Esophagus squamous epithelium (tissue), 5 donors: ENCODE measurements around the gene C19orf85. TPM values are rescaled to one million over a fixed set of nuclear protein-coding genes. Genes with fewer than 3 reads are reported as not detected.
A peak's percentile ranks its signal among the peaks of the same experiment; 100 is the strongest.

Experiments used
- DNase-seq: peaks from one replicate; lab custom pipeline; 2025; lab: John Stamatoyannopoulos, UW
- H3K27ac ChIP-seq, 4 donors: fragments of 200-600 bp; sonication (generic); one replicate each; pipeline ENCODE4 v1.5.1; 2016 to 2019; ENCODE audit warnings: mild to moderate bottlenecking in 1 of 4
- H3K27me3 ChIP-seq, 4 donors: fragments of 200-600 bp; sonication (generic); 1 replicate in 3 of 4; 2 replicates in 1 of 4; pipeline versions ENCODE4 v1.5.1 to v1.6.0; 2017 to 2021; ENCODE audit warnings: antibody characterized with exemption in 1 of 4
- H3K36me3 ChIP-seq, 3 donors: fragments of 200-600 bp; sonication (generic); one replicate each; pipeline ENCODE4 v1.5.1; 2016 to 2019
- H3K4me1 ChIP-seq, 3 donors: fragments of 200-600 bp; sonication (generic); one replicate each; pipeline ENCODE4 v1.5.1; 2017 to 2019
- H3K4me3 ChIP-seq, 4 donors: fragments of 200-600 bp; sonication (generic); 1 replicate in 3 of 4; 2 replicates in 1 of 4; pipeline ENCODE4 v1.5.1; 2016 to 2019; ENCODE audit warnings: mild to moderate bottlenecking in 2 of 4, moderate library complexity in 1 of 4
- H3K9me3 ChIP-seq, 3 donors: fragments of 200-600 bp; sonication (generic); one replicate each; pipeline ENCODE4 v1.5.1; 2016 to 2019
- POLR2A ChIP-seq, 4 donors: fragments of 450-650 bp; IDR thresholded peaks; one replicate each; pipeline ENCODE4 v1.6.1; 2017; ENCODE audit warnings: antibody characterized with exemption in 4 of 4, mild to moderate bottlenecking in 4 of 4, moderate library complexity in 3 of 4
- WGBS, 2 donors: methylation state at CpG; one replicate each; pipeline ENCODE4 v1.1.5; 2018; 5-methylcytosine and 5-hydroxymethylcytosine counted together
- intact Hi-C: fragments of 100-400 bp; cut with DNase I; formaldehyde crosslinking; loops from one replicate; pipeline ENCODE4 v1.15.0; 2022
- total RNA-seq, 4 donors: library from RNA; depleted of rRNA; stranded (reverse); fragments of >200 nt; gene quantifications; one replicate each; pipeline ENCODE4 v1.1.0, GENCODE V29; 2016
- TF ChIP-seq, protein P1 (sequence below), 6 experiments: fragments of 450-650 bp in 4 of 6; fragments of 200-600 bp in 2 of 6; sonication (generic) in 2 of 6; IDR thresholded peaks; one replicate each; pipeline ENCODE4 v1.5.1; 2016 to 2019; ENCODE audit warnings: antibody characterized with exemption in 6 of 6, mild to moderate bottlenecking in 4 of 6, moderate library complexity in 4 of 6
- donor health status: DM: yes; HTN: yes; CAD: no.

Gene C19orf85
- total RNA-seq, 4 donors from 2014 or later: not detected

DNA sequence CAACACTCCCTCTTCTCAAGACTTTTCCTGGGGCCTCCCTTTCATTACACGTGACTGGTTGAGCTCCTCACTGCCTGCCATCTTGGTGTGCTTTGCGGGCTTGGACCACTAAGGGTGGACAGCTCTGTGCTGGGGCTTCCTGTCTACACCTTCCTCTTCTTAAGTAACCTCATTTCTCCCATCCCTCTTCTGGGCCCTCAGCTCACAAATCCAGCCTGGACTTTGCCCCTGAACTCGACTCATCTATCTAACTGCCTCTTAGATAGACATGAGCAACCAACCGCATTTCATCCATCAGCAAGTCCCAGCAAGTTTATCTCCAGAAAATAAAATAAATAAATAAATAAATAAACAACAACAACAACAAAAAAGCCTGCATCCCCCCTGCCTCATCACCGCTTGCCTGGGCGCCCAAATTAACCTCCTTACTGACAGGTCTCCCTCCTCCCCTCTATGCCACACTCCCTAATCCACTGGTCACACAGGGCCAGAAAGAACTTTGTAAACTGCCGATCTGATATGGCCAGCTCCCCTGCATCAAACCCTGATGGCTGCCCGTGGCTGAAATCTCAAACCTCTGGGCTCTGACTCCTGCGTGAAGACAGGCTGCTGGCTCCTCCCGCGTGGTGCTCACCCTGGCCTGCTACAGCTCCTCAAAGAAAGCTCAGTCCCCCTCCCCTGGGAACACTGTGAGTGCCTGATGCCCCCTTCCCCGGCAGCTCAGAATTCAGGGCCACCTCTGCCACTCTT is 10.9 kb downstream of the C19orf85 start:
- Histone ChIP-seq H3K27me3 (peaks cover 6 to 41% (median 20%) of the 10 kb centered on the region in 4 donors), H3K9me3 (no peaks in the 10 kb centered on the region), H3K27ac (no peak overlapping the region), H3K4me1 (peaks cover 11 to 24% (median 20%) of the 10 kb centered on the region in 3 donors), H3K4me3 (no peak overlapping the region), H3K36me3 (peaks cover 0 to 20% (median 0%) of the 10 kb centered on the region in 3 donors)
- no peak for DNase-seq
- intact Hi-C loops: no loop called here
- no peak for TF ChIP-seq POLR2A (IDR thresholded peaks at IDR 0.05)
- TF ChIP-seq, protein P1, sequence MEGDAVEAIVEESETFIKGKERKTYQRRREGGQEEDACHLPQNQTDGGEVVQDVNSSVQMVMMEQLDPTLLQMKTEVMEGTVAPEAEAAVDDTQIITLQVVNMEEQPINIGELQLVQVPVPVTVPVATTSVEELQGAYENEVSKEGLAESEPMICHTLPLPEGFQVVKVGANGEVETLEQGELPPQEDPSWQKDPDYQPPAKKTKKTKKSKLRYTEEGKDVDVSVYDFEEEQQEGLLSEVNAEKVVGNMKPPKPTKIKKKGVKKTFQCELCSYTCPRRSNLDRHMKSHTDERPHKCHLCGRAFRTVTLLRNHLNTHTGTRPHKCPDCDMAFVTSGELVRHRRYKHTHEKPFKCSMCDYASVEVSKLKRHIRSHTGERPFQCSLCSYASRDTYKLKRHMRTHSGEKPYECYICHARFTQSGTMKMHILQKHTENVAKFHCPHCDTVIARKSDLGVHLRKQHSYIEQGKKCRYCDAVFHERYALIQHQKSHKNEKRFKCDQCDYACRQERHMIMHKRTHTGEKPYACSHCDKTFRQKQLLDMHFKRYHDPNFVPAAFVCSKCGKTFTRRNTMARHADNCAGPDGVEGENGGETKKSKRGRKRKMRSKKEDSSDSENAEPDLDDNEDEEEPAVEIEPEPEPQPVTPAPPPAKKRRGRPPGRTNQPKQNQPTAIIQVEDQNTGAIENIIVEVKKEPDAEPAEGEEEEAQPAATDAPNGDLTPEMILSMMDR (IDR thresholded peaks at IDR 0.05): no peak
- WGBS, 2 donors: 85 to 89% methylated on average over 10 to 11 of the region's 12 CpGs

- Histone ChIP-seq H3K27me3 (peaks cover 6 to 41% (median 20%) of the 10 kb centered on the region in 4 donors), H3K9me3 (no peaks in the 10 kb centered on the region), H3K4me1 (peaks cover 11 to 27% (median 20%) of the 10 kb centered on the region in 3 donors), H3K4me3 (peak overlapping the region in 3 of 4 donors; percentile 5 to 47 (median 27)), H3K36me3 (peaks cover 0 to 20% (median 0%) of the 10 kb centered on the region in 3 donors), H3K27ac (no peak overlapping the region)
- 8 to 50% methylated on average over 2 to 17 of the region's 34 CpGs for WGBS, 2 donors
- TF ChIP-seq, protein P1 (IDR thresholded peaks at IDR 0.05): peak in 1 of 6 experiments; percentile 23
- no peak for TF ChIP-seq POLR2A (IDR thresholded peaks at IDR 0.05)
- intact Hi-C loops: no loop called here
- no peak for DNase-seq
Observed at GRCh38 chr19:55452749-55453346, 11.7 kb downstream of the C19orf85 start.

GRCh38 chr19:55451965-55452748 is 12.4 kb downstream of the C19orf85 start:
- intact Hi-C loops: no loop called here
- DNase-seq: no peak
- Histone ChIP-seq H3K27ac (no peak overlapping the region), H3K36me3 (peaks cover 0 to 20% (median 0%) of the 10 kb centered on the region in 3 donors), H3K4me1 (peaks cover 15 to 34% (median 20%) of the 10 kb centered on the region in 3 donors), H3K27me3 (peaks cover 6 to 47% (median 20%) of the 10 kb centered on the region in 4 donors), H3K4me3 (peak overlapping the region in 3 of 4 donors; percentile 5 to 47 (median 27)), H3K9me3 (no peaks in the 10 kb centered on the region)
- no peak for TF ChIP-seq POLR2A (IDR thresholded peaks at IDR 0.05)
- TF ChIP-seq, protein P1 (IDR thresholded peaks at IDR 0.05): no peak
- 4 to 22% methylated on average over 8 to 21 of the region's 57 CpGs for WGBS, 2 donors

DNA sequence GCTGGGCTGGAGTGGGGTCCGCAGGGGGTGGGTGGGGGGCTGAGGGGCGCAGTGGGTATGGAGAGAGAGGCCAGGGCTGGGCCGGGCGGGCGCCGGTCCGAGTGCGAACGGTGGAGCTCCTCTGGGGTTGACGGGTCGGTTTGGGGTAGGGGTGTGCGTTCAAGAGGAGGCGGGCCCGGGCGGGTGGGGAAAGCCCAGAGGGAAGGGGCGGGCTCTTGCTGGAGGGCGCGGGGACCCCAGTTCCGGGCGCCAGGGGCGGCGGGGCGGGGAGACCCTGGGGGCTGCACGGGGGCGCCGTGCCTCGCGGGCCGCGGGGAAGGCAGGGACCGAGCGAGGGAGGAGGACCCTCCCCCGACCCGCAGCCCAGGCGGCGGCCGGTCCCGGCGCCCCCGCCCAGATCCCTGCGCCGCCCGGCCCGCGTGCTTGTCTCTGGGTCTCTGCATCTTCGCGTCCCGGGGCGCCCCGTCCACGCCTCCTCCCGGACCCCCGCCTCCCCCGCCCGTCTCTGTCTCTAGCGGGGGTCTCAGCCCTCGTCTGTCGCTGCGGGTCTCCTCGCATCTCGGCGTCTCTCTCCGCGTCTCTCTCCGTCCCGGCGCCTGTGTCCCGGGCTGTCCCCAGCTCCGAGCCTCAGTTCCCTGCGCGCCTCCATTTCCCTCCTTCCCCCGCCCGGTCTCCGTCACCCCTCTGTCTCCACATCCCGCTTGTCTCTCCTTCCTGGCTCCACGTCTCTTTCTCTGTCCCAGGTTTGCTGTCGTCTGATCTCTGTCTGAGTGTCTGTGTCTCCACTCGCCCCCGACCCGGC is 13.2 kb downstream of the C19orf85 start:
- TF ChIP-seq, protein P1 (IDR thresholded peaks at IDR 0.05): no peak
- no peak for TF ChIP-seq POLR2A (IDR thresholded peaks at IDR 0.05)
- Histone ChIP-seq H3K36me3 (peaks cover 0 to 17% (median 0%) of the 10 kb centered on the region in 3 donors), H3K4me1 (peaks cover 15 to 42% (median 20%) of the 10 kb centered on the region in 3 donors), H3K27ac (no peak overlapping the region), H3K27me3 (peaks cover 6 to 54% (median 20%) of the 10 kb centered on the region in 4 donors), H3K4me3 (peak overlapping the region in 2 of 4 donors; percentile 27 to 47), H3K9me3 (no peaks in the 10 kb centered on the region)
- no peak for DNase-seq
- 1 to 2% methylated on average over 26 to 29 of the region's 80 CpGs for WGBS, 2 donors
- intact Hi-C loops: no loop called here
